GM10847 (cell line): ENCODE measurements around the gene RPL10A.

Experiments used
- POLR2A ChIP-seq: IDR thresholded peaks from 2 replicates; pipeline ENCODE4 v1.6.1; 2011; ENCODE audit not compliant: insufficient read length; ENCODE audit errors: extremely low read depth

The RPL10A gene

GRCh38 chr6:35469751-35470662 lies 1.8 kb downstream of the RPL10A start:
- no peak for TF ChIP-seq POLR2A

GRCh38 chr6:35470663-35471120 lies 2.5 kb downstream of the RPL10A start:
- no peak for TF ChIP-seq POLR2A

GRCh38 chr6:35471836-35472345 lies 3.7 kb downstream of the RPL10A start:
- no peak for TF ChIP-seq POLR2A

- no peak for TF ChIP-seq POLR2A
These were observed 5.1 kb downstream of the RPL10A start for GRCh38 chr6:35473075-35473849.

- no peak for TF ChIP-seq POLR2A
These were observed 5.6 kb downstream of the RPL10A start for GRCh38 chr6:35473850-35474130.

- no peak for TF ChIP-seq POLR2A
These were observed 6.1 kb downstream of the RPL10A start for GRCh38 chr6:35474131-35474941.

GRCh38 chr6:35474942-35475570 lies 6.9 kb downstream of the RPL10A start:
- no peak for TF ChIP-seq POLR2A

- no peak for TF ChIP-seq POLR2A
These were observed 7.4 kb downstream of the RPL10A start for GRCh38 chr6:35475573-35475972.

GRCh38 chr6:35476004-35476403 lies 7.8 kb downstream of the RPL10A start:
- TF ChIP-seq POLR2A, result no peak

- no peak for TF ChIP-seq POLR2A
These were observed 8.8 kb downstream of the RPL10A start for GRCh38 chr6:35477028-35477427.

GRCh38 chr6:35477551-35478179 lies 9.5 kb downstream of the RPL10A start:
- TF ChIP-seq POLR2A, result no peak

- no peak for TF ChIP-seq POLR2A
These were observed 10.1 kb downstream of the RPL10A start for GRCh38 chr6:35478259-35478658.

GRCh38 chr6:35480176-35480575 lies 12.0 kb downstream of the RPL10A start:
- TF ChIP-seq POLR2A, result no peak

- TF ChIP-seq POLR2A, result no peak
These were observed 13.0 kb downstream of the RPL10A start for GRCh38 chr6:35481226-35481625.
